NCI-H2081 treated with DMSO at 0.1 percent for 48 hours (cell line): ENCODE measurements around the gene SPATA3.

Experiments
- DNase-seq: peaks from one replicate; lab custom pipeline; 2025; lab: John Stamatoyannopoulos, UW

The SPATA3 gene

DNA sequence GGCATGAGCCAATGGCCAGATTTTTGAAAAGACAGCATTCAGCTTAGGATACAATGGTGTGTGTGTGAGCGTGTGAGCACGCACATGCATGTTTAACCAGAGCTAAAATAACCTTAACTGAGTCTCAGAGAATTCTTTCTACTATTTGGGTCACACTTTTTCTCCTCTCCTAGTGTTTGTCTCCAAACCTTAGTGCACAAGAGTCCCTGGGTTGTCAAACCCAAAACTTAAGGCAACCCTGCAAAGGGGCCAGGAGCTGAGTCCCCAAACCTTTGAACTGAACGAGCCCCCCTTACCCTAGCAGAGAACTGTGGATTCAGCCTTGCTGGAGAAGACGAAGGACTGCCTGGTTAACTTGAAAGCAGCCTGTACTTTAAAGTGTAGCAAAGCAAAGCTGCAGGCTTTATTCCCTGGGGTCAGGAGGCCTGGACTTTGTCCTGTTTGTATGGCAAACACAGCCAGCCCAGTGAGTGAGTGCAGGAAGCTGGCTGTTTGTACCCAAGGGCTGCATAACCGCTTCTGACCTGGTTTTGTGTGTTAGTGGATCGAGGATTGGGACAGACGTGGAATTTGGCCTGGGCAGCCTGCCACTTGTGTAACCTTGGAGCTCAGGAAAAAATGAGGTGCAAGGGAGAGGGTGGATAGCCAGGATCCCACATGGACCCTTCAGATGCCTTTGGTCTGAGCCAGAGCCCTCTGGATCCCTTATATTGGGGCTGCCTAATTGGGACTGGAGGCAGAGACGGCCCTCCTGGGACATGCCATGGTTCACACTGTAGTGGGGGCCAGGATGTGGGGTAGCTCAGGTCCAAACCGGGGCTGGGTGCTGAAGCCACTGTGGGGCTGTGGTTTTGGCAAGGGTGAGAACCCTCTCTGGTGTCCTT is 54.3 kb downstream of the SPATA3 start:
- no peak for DNase-seq

DNA sequence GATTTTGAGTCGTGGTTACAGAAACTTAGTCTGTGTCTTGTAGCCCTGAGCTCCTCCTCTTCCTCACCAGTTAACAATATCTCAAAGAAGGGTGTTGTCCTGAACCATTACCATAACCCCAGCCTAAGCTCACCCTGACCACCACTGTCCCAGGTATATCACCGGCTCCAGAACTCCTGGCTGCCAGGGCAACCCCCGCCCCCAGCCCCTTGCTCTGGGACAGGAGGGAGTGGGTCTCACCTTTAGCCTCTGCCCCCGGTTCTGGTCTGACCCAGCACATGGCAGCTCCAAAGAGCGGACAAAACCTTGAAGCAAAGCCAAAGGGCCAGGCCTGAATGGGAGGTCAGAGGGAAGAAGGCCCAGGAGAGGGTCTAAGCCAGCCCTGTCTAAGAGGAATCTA is 55.2 kb downstream of the SPATA3 start:
- DNase-seq: no peak

DNA sequence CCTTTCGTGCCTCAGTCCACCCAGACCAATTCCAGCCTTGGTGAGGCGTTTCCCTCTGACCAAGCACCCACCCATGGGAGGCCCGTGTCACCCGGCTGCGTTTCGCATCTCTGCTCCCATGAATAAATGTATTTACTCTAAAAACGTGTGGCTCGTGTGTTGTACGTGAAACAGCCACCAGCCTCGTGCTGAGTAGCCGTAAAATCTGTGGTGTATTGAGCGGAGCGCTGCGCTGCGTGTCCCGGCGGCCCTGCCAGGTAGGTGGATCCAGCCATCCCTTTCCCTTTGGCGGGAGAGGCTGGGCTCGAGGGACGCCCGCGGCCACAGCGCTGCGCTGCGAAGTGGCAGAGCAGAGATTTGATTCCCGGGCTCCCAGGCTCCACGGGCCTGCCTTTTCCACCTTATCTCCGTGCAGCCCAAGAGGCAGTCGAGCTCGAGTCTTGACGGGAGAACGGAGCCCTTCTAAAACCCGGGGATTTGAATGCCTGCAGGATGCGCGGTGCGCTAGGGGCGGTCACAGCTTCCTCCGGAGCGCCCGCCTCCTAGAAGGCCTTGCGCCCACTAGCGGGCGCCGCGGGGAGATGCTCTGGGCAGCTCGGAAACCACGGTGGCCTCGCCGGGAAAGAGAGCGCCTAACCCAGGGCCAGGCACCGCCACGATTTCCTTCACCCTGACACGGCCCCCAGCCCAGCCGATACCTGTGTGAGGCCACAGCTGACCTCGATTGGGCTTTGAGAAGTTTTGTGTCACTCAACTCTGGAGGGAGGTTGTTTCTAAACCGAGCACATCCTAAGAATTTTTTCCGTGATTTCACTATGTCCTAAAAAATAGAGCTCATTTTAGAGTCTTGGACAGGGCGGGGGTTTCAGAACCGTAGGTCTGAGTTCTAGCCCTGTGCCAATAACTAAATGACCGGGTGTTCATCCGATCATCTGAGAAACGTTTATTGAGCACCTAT is 56.9 kb downstream of the SPATA3 start:
- DNase-seq: no peak

DNA sequence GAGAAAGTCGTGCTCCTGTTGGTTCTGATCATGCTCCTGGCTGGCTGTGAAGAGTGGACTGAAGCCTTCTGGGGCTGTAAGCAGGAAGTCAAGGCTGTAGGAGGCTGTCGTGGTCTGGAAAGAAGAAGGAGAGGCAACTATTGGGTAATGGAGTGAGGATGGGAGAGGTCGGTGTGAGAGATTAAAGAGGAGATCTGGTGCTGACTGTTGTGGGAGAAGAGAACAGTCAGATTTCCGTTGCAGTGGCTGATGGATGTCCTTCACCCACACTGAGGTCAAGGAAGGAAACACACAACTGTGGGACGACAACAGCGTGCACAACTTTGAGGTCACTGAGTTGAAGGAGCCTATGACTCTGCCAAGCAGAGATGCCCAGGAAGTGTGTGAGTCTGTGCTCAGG is 57.9 kb downstream of the SPATA3 start:
- DNase-seq: no peak

DNA sequence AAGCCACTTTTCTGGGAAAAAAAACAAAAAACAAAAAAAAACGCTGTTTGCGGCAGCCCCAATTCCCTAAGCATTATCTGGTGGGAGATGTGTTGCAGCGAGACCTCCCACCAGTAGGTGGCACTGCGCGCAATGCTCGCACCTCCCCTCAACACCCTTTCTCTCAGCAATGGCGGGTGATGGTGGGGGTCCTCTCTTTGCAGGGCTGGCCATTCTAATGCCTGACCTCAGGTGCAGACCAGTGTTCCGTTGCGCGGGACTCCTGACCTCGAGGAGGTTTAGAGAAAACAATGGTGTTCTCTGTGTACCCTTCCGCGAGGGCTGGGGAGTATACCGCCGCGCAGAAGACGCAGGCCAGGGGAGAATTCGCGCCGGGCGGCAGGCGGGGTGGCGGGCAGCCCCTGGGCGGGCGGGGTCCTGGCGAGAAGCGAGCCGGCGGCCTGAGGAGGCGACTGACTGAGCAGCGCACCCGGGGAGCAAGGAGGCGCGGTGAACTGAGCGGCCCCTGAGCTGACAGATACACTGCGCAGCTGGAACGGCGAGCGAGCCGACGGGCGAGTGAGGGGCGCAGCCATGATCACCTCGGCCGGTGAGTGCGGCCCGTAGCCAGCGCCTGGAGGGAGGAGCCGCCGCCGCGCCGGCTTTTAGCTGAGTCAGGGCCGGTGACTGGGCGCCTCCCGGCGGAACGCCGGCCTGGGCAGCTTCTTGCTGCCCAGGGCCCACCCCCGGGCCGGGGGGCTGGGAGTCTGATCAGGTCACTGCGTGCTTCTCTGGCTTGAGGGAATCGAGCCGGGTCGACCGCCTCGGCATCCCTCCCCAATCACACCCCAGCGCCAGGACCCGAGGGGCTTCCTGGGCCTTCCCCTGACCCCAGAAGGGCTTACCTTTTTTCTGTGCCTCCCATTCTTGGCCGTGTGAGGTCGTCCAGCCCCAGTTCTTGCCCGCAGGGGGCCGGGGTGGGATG is 60.8 kb downstream of the SPATA3 start, which contains the start of gene PSMD1:
Gene PSMD1 (plus strand): TSS at position 415 of the 964 bp plus-strand sequence. CDS start 159 bp downstream, at position 574.
- DNase-seq: peak; percentile 46

DNA sequence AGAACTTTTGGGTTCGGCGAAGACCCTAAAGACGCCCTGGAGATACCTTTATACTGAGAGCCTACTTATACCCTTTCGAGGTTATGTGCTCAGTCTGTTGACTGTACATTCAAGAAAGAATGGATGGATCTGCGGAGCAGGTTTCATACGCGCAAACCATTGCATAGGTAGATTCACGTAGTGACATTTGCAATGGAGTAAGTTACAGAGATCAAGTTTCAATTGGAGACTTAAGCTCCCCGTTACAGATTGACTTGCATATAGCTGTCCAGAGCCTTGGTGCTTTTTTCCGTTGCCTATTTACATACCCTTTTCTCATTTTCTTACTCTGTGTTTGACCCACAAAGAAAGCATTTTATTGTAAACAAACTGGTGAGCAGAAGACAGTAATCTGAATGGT is 61.7 kb downstream of the SPATA3 start:
- DNase-seq: no peak
